H1 (cell line): ENCODE results near the gene GUCY1B1. TPM values are rescaled to one million over a fixed set of nuclear protein-coding genes. Genes with fewer than 3 reads are reported as not detected.

Experiments used
- CTCF ChIA-PET: fragments of 300-600 bp; sonication (Branson Sonifier 250); formaldehyde crosslinking; loops from one replicate; lab custom pipeline; 2021; ENCODE audit not compliant: partially characterized antibody; lab: Charles Lee
- POLR2A ChIA-PET: fragments of 300-600 bp; sonication (Branson Sonifier 250); formaldehyde crosslinking; loops from one replicate; lab custom pipeline; 2021; ENCODE audit warnings: inconsistent platforms; ENCODE audit not compliant: partially characterized antibody; lab: Charles Lee
- DNase-seq, 2 experiments: peaks; one replicate each; pipeline versions ENCODE4 v3.0.0 to v3.0.0-alpha.2; 2010 to 2022; ENCODE audit warnings: low spot score in 2 of 2, low read depth in 1 of 2, mixed read lengths in 1 of 2
- FAIRE-seq: peaks from 2 replicates; lab custom pipeline; 2011; peaks lifted over from hg19 to GRCh38; lab: Jason Lieb, UNC
- H2AFZ ChIP-seq: 2 replicates; pipeline ENCODE4 v1.8.1; 2012; ENCODE audit warnings: low read length, inconsistent platforms
- H2AK5ac ChIP-seq: 2 replicates; pipeline ENCODE4 v1.6.1; 2013; ENCODE audit warnings: low read depth, low read length
- H2BK120ac ChIP-seq: replicated peaks from 2 replicates; pipeline ENCODE3; 2013; ENCODE audit warnings: low read depth, low read length, inconsistent platforms
- H2BK12ac ChIP-seq: 2 replicates; pipeline ENCODE4 v1.6.1; 2013; ENCODE audit warnings: low read depth, low read length
- H2BK15ac ChIP-seq: 2 replicates; pipeline ENCODE4 v1.6.1; 2013; ENCODE audit warnings: low read length
- H2BK20ac ChIP-seq: 2 replicates; pipeline ENCODE4 v1.6.1; 2013; ENCODE audit warnings: low read length
- H2BK5ac ChIP-seq: 2 replicates; pipeline ENCODE4 v1.6.1; 2013; ENCODE audit warnings: low read depth, low read length
- H3K14ac ChIP-seq: 2 replicates; pipeline ENCODE4 v1.6.1; 2013; ENCODE audit warnings: inconsistent platforms; ENCODE audit not compliant: insufficient read length
- H3K18ac ChIP-seq: 2 replicates; pipeline ENCODE4 v1.6.1; 2013; ENCODE audit warnings: low read length; ENCODE audit errors: extremely low read depth
- H3K23ac ChIP-seq: 2 replicates; pipeline ENCODE4 v1.6.1; 2013; ENCODE audit warnings: inconsistent platforms; ENCODE audit not compliant: insufficient read length
- H3K23me2 ChIP-seq: 2 replicates; pipeline ENCODE4 v1.6.1; 2013; ENCODE audit warnings: low read depth, low read length
- H3K27ac ChIP-seq: 2 replicates; pipeline ENCODE4 v1.6.1; 2011; ENCODE audit warnings: low read depth, low read length, inconsistent platforms
- H3K27me3 ChIP-seq, 4 experiments: replicated peaks in 1 of 4; 1 replicate in 1 of 4; 2 replicates in 3 of 4; pipeline versions ENCODE4 v1.6.1 to v1.8.1; 2011 to 2013; ENCODE audit warnings: low read length in 3 of 4, mild to moderate bottlenecking in 3 of 4, inconsistent platforms in 2 of 4, mixed read lengths in 2 of 4, moderate library complexity in 1 of 4; ENCODE audit not compliant: control insufficient read depth in 3 of 4, insufficient read depth in 3 of 4; ENCODE audit errors: extremely low read depth in 1 of 4
- H3K36me3 ChIP-seq, 4 experiments: 2 replicates each; pipeline versions ENCODE4 v1.6.1 to v1.8.1; 2011 to 2013; ENCODE audit warnings: mild to moderate bottlenecking in 4 of 4, low read length in 3 of 4, moderate library complexity in 2 of 4, control low read depth in 1 of 4, inconsistent platforms in 1 of 4; ENCODE audit not compliant: insufficient read depth in 4 of 4, control insufficient read depth in 2 of 4
- H3K4ac ChIP-seq: replicated peaks from 2 replicates; pipeline ENCODE3; 2013; ENCODE audit warnings: low read length, low read depth, mixed read lengths, inconsistent platforms; ENCODE audit not compliant: insufficient read length
- H3K4me1 ChIP-seq, 4 experiments: replicated peaks in 1 of 4; 1 replicate in 1 of 4; 2 replicates in 3 of 4; pipeline versions ENCODE4 v1.6.1 to v1.8.1; 2011 to 2013; ENCODE audit warnings: low read length in 3 of 4, inconsistent platforms in 2 of 4, mixed read lengths in 1 of 4; ENCODE audit not compliant: insufficient read depth in 4 of 4, control insufficient read depth in 3 of 4
- H3K4me2 ChIP-seq, 2 experiments: 2 replicates each; pipeline versions ENCODE4 v1.6.1 to v1.8.1; 2011 to 2013; ENCODE audit warnings: low read depth in 2 of 2, low read length in 2 of 2, control low read depth in 1 of 2, inconsistent platforms in 1 of 2, mild to moderate bottlenecking in 1 of 2; ENCODE audit not compliant: insufficient read depth in 1 of 2
- H3K4me3 ChIP-seq, 4 experiments: fragments of 200-600, 300-600 bp in 1 of 4; sonication (generic), shearing (Covaris generic), sonication (Bioruptor Twin) in 1 of 4; 2 replicates each; pipeline versions ENCODE4 v1.5.1 to v1.8.1; 2011 to 2016; ENCODE audit warnings: low read length in 4 of 4, low read depth in 3 of 4, control low read depth in 2 of 4, inconsistent platforms in 2 of 4, mild to moderate bottlenecking in 2 of 4, mixed read lengths in 1 of 4, moderate library complexity in 1 of 4; ENCODE audit not compliant: insufficient read depth in 2 of 4; ENCODE audit errors: extremely low read depth in 1 of 4
- H3K56ac ChIP-seq: replicated peaks from 2 replicates; pipeline ENCODE3; 2013; ENCODE audit warnings: low read depth, mild to moderate bottlenecking, mixed read lengths, low read length, inconsistent platforms; ENCODE audit not compliant: insufficient read length
- H3K79me1 ChIP-seq: 2 replicates; pipeline ENCODE4 v1.6.1; 2013; ENCODE audit warnings: low read depth, low read length, control low read depth
- H3K79me2 ChIP-seq, 2 experiments: 2 replicates each; pipeline versions ENCODE4 v1.6.1 to v1.8.1; 2012 to 2013; ENCODE audit warnings: low read length in 2 of 2, mild to moderate bottlenecking in 2 of 2, inconsistent platforms in 1 of 2; ENCODE audit not compliant: insufficient read depth in 2 of 2, control insufficient read depth in 1 of 2
- H3K9ac ChIP-seq, 4 experiments: replicated peaks in 1 of 4; 1 replicate in 1 of 4; 2 replicates in 3 of 4; pipeline versions ENCODE4 v1.6.1 to v1.8.1; 2011 to 2013; ENCODE audit warnings: low read depth in 3 of 4, low read length in 3 of 4, control low read depth in 2 of 4, mild to moderate bottlenecking in 2 of 4, moderate library complexity in 2 of 4, inconsistent platforms in 1 of 4; ENCODE audit errors: extremely low read depth in 1 of 4
- H3K9me3 ChIP-seq, 2 experiments: 2 replicates each; pipeline versions ENCODE4 v1.6.1 to v1.8.1; 2012 to 2013; ENCODE audit warnings: mild to moderate bottlenecking in 2 of 2, moderate library complexity in 2 of 2, control low read depth in 1 of 2, inconsistent platforms in 1 of 2, low read depth in 1 of 2, low read length in 1 of 2, mixed read lengths in 1 of 2; ENCODE audit not compliant: insufficient read depth in 2 of 2
- H4K20me1 ChIP-seq, 2 experiments: replicated peaks in 1 of 2; 2 replicates each; pipeline versions ENCODE3 to v1.8.1; 2011 to 2013; ENCODE audit warnings: inconsistent platforms in 2 of 2, low read length in 2 of 2, mild to moderate bottlenecking in 1 of 2; ENCODE audit not compliant: insufficient read depth in 2 of 2, control insufficient read depth in 1 of 2
- H4K5ac ChIP-seq: 2 replicates; pipeline ENCODE4 v1.6.1; 2013; ENCODE audit warnings: low read length, low read depth, mixed read lengths, inconsistent platforms; ENCODE audit not compliant: insufficient read length
- H4K8ac ChIP-seq: 2 replicates; pipeline ENCODE4 v1.8.0; 2013; ENCODE audit warnings: mild to moderate bottlenecking, moderate library complexity, low read length, inconsistent platforms; ENCODE audit not compliant: insufficient read depth; ENCODE audit errors: extremely low read depth
- H4K91ac ChIP-seq: replicated peaks from 2 replicates; pipeline ENCODE3; 2013; ENCODE audit warnings: low read length, mixed read lengths, inconsistent platforms; ENCODE audit not compliant: insufficient read length
- CBX8 ChIP-seq: fragments of 300-800, 300-1000 bp; sonication (generic); IDR thresholded peaks from 2 replicates; pipeline ENCODE4 v1.7.1; 2016; ENCODE audit warnings: low read depth, low read length, borderline replicate concordance
- CHD1 ChIP-seq: IDR thresholded peaks from 2 replicates; pipeline ENCODE4 v1.6.1; 2012; ENCODE audit warnings: low read depth, low read length, improper control_type of control experiment
- EP300 ChIP-seq, 2 experiments: IDR thresholded peaks; 1 replicate in 1 of 2; 2 replicates in 1 of 2; pipeline ENCODE4 v1.6.1; 2011 to 2012; ENCODE audit warnings: low read depth in 2 of 2, low read length in 2 of 2, mild to moderate bottlenecking in 2 of 2, borderline replicate concordance in 1 of 2, inconsistent platforms in 1 of 2, moderate library complexity in 1 of 2
- FOSL1 ChIP-seq: IDR thresholded peaks from 2 replicates; pipeline ENCODE4 v1.6.1; 2011; ENCODE audit warnings: mild to moderate bottlenecking, low read depth, low read length, moderate library complexity; ENCODE audit not compliant: insufficient read depth
- JUN ChIP-seq: IDR thresholded peaks from 2 replicates; pipeline ENCODE4 v1.6.1; 2011; ENCODE audit warnings: low read depth, mild to moderate bottlenecking, improper control_type of control experiment, low read length
- KDM1A ChIP-seq: fragments of 200-600, 300-600 bp; sonication (generic); IDR thresholded peaks from 2 replicates; pipeline ENCODE4 v1.7.1; 2016; ENCODE audit warnings: mild to moderate bottlenecking, low read length, borderline replicate concordance
- NRF1 ChIP-seq: IDR thresholded peaks from 2 replicates; pipeline ENCODE4 v1.6.1; 2011; ENCODE audit warnings: mild to moderate bottlenecking, low read depth, low read length, improper control_type of control experiment
- SUZ12 ChIP-seq: fragments of 200-600 bp; sonication (generic); IDR thresholded peaks from 2 replicates; pipeline ENCODE4 v1.6.1; 2012; ENCODE audit warnings: mild to moderate bottlenecking, inconsistent platforms, low read length, moderate library complexity, mixed read lengths
- TAF1 ChIP-seq: IDR thresholded peaks from 2 replicates; pipeline ENCODE4 v1.6.1; 2011; ENCODE audit warnings: mild to moderate bottlenecking, low read depth, low read length
- ZNF274 ChIP-seq: IDR thresholded peaks from 2 replicates; pipeline ENCODE4 v1.7.0; 2012; ENCODE audit warnings: low read length, borderline replicate concordance; ENCODE audit errors: extremely low read depth
- WGBS, 2 experiments: shearing (Covaris generic) in 1 of 2; methylation state at CpG; one replicate each; pipeline versions ENCODE4 v1.1.6 to v1.1.7; 2013 to 2015; ENCODE audit warnings: low lambda C conversion rate in 2 of 2, mixed read lengths in 2 of 2, inconsistent platforms in 1 of 2, low coverage in 1 of 2, missing lambda C conversion rate in 1 of 2; ENCODE audit not compliant: insufficient replicate concordance in 2 of 2, insufficient coverage in 1 of 2, insufficient read length in 1 of 2; ENCODE audit errors: extremely low coverage in 1 of 2, missing lambda C conversion rate in 1 of 2; 5-methylcytosine and 5-hydroxymethylcytosine counted together
- polyA plus RNA-seq, 7 experiments: library from polyadenylated mRNA; depleted of rRNA in 3 of 7; stranded (reverse) in 5 of 7; unstranded in 2 of 7; fragments of >200 nt in 5 of 7; fragments of 200-250 nt in 2 of 7; gene quantifications; 1 replicate in 5 of 7; 2 replicates in 1 of 7; 4 replicates in 1 of 7; pipeline versions ENCODE4 v1.2.1 to v1.2.3, GENCODE V29; 2011 to 2013; ENCODE audit warnings: missing spikeins in 2 of 7, mixed read lengths in 2 of 7
- total RNA-seq: library from RNA; stranded (reverse); fragmentation: NEBNext Ultra II Directional; extraction: Animal tissue kit (Norgen Biotek cat#: 25700); gene quantifications from 2 replicates; pipeline ENCODE4 v1.2.1, GENCODE V29; 2021
- TF ChIP-seq, protein P1 (sequence below): IDR thresholded peaks from 2 replicates; pipeline ENCODE4 v1.6.1; 2012; ENCODE audit warnings: inconsistent platforms

Gene GUCY1B1
- total and polyA plus RNA-seq, 2 of the 8 experiments (the other 6 are each of a cell fraction or from before 2014, with no cell fraction given) = 1.5 to 2.9 TPM

GRCh38 chr4:155749041-155749440, 9.8 kb upstream of the GUCY1B1 start:
- H3K79me2 ChIP-seq = no peaks in the 10 kb centered on the region
- CTCF ChIA-PET = interaction anchor here (1.2 to 4.1 kb wide), 2 partner anchors 10 to 162 kb away, joined by 3 to 14 read pairs; partner anchors contain the start of gene GUCY1B1
- no peak overlapping the region for H2BK120ac ChIP-seq
- no peak overlapping the region for H2AFZ ChIP-seq
- FAIRE-seq = no peak
- H3K18ac ChIP-seq = no peak overlapping the region
- DNase-seq = no peak
- H3K27ac ChIP-seq = no peak overlapping the region
- H3K4ac ChIP-seq = no peak overlapping the region
- H4K5ac ChIP-seq = no peak overlapping the region
- POLR2A ChIA-PET = no interaction called here
- no peaks in the 10 kb centered on the region for H3K79me1 ChIP-seq
- no peak overlapping the region for H3K23ac ChIP-seq
- H2BK20ac ChIP-seq = no peak overlapping the region
- no peaks in the 10 kb centered on the region for H4K20me1 ChIP-seq
- no peak overlapping the region for H2BK15ac ChIP-seq
- WGBS, 2 experiments = 95% methylated on average over 5 of the region's 5 CpGs; no CpG with 5 or more reads in 1 of the 2 experiments
- no peak overlapping the region for H4K91ac ChIP-seq
- no peak overlapping the region for H2BK12ac ChIP-seq
- H3K4me1 ChIP-seq = no peaks in the 10 kb centered on the region
- H3K27me3 ChIP-seq = no peaks in the 10 kb centered on the region
- H3K9ac ChIP-seq = no peak overlapping the region
- no peak overlapping the region for H3K4me3 ChIP-seq
- no peaks in the 10 kb centered on the region; the same call in 1 of the 2 replicates for H3K23me2 ChIP-seq
- H3K14ac ChIP-seq = no peak overlapping the region
- no peak overlapping the region for H2AK5ac ChIP-seq
- no peak overlapping the region for H4K8ac ChIP-seq
- H3K9me3 ChIP-seq = no peaks in the 10 kb centered on the region
- no peak overlapping the region for H2BK5ac ChIP-seq
- no peaks in the 10 kb centered on the region for H3K36me3 ChIP-seq
- H3K56ac ChIP-seq = no peak overlapping the region
- no peak overlapping the region for H3K4me2 ChIP-seq
- TF ChIP-seq CHD1 = no peak
- no peak for TF ChIP-seq CBX8
- TF ChIP-seq JUN = no peak
- no peak for TF ChIP-seq TAF1
- TF ChIP-seq KDM1A = no peak
- TF ChIP-seq, protein P1, sequence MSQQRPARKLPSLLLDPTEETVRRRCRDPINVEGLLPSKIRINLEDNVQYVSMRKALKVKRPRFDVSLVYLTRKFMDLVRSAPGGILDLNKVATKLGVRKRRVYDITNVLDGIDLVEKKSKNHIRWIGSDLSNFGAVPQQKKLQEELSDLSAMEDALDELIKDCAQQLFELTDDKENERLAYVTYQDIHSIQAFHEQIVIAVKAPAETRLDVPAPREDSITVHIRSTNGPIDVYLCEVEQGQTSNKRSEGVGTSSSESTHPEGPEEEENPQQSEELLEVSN = no peak
- no peak for TF ChIP-seq ZNF274
- no peak for TF ChIP-seq FOSL1
- no peak for TF ChIP-seq NRF1
- TF ChIP-seq SUZ12 = no peak
- TF ChIP-seq EP300 (IDR thresholded peaks at IDR 0.05; ENCODE audit: borderline replicate concordance in 1 of 2, low read depth in 2 of 2, low read length in 2 of 2) = no peak
